HL-60 (cell line): Measurements from ENCODE around the gene STK25.

Experiments used
- SPI1 ChIP-seq: IDR thresholded peaks from 2 replicates; pipeline ENCODE4 v1.6.1; 2012; ENCODE audit warnings: low read depth, mild to moderate bottlenecking, borderline replicate concordance
- TF ChIP-seq, protein P1 (sequence below): IDR thresholded peaks from one replicate; pipeline ENCODE4 v1.5.1; 2011; ENCODE audit warnings: low read length, control low read depth, inconsistent platforms; ENCODE audit not compliant: insufficient read depth

DNA sequence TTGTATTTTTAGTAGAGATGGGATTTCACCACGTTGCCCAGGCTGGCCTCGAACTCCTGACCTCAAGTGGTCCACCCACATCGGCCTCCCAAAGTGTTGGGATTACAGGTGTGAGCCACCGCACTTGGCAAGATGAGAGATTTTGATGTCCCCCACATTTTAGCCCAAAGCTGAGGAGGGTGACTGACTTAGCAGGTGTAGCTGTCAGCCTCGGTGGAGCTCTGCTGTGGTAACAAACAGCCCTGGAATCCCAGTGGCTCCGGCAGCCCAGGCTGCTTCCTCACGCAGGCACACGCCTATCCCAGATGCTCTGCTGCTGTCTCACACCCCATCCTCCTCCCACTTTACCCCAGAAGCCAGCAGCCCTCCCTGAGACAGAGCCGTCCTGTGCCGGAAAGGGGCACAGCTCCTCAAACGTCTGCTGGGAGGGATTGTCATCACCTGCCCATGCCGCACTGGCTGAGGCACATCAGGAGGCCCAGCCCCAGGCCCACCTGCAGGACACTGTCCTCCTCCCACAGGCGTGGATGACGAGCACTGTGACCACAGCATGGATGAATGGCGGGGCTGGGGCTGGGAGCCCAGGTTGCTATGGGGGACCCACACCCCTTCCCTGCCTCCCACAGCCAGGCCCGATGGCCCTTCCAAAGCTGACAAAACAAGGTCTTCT, 39.5 kb upstream of the STK25 start:
- TF ChIP-seq, protein P1, sequence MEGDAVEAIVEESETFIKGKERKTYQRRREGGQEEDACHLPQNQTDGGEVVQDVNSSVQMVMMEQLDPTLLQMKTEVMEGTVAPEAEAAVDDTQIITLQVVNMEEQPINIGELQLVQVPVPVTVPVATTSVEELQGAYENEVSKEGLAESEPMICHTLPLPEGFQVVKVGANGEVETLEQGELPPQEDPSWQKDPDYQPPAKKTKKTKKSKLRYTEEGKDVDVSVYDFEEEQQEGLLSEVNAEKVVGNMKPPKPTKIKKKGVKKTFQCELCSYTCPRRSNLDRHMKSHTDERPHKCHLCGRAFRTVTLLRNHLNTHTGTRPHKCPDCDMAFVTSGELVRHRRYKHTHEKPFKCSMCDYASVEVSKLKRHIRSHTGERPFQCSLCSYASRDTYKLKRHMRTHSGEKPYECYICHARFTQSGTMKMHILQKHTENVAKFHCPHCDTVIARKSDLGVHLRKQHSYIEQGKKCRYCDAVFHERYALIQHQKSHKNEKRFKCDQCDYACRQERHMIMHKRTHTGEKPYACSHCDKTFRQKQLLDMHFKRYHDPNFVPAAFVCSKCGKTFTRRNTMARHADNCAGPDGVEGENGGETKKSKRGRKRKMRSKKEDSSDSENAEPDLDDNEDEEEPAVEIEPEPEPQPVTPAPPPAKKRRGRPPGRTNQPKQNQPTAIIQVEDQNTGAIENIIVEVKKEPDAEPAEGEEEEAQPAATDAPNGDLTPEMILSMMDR = no peak
- TF ChIP-seq SPI1 = no peak
